HG02588 (cell line): ENCODE measurements around the gene GTF3C1.

Experiments used
- ATAC-seq: cut with Tn5 transposase; IDR thresholded peaks from one replicate; pipeline ENCODE4 v1.9.1; 2021; ENCODE audit warnings: mild to moderate bottlenecking, moderate library complexity; ENCODE audit not compliant: unreplicated experiment

The GTF3C1 gene

GRCh38 chr16:27564224-27564623 is 14.5 kb upstream of the GTF3C1 start:
- no peak for ATAC-seq

- ATAC-seq = no peak
Observed at GRCh38 chr16:27561216-27561615, 11.5 kb upstream of the GTF3C1 start.

GRCh38 chr16:27558932-27559331 is 9.2 kb upstream of the GTF3C1 start:
- no peak for ATAC-seq

- no peak for ATAC-seq
Observed at GRCh38 chr16:27558434-27558833, 8.7 kb upstream of the GTF3C1 start.

- ATAC-seq = no peak
Observed at GRCh38 chr16:27556471-27556870, 6.8 kb upstream of the GTF3C1 start.

- no peak for ATAC-seq
Observed at GRCh38 chr16:27551036-27551435, 1.3 kb upstream of the GTF3C1 start.

GRCh38 chr16:27550582-27550920 is 838 bp upstream of the GTF3C1 start:
- no peak for ATAC-seq

GRCh38 chr16:27549464-27549745 is 308 bp downstream of the GTF3C1 start:
- ATAC-seq = peak; percentile 21

- ATAC-seq = no peak
Observed at GRCh38 chr16:27547851-27548250, 1.9 kb downstream of the GTF3C1 start.

- ATAC-seq = no peak
Observed at GRCh38 chr16:27547134-27547533, 2.6 kb downstream of the GTF3C1 start.

- ATAC-seq = no peak
Observed at GRCh38 chr16:27544671-27545070, 5.0 kb downstream of the GTF3C1 start.

- no peak for ATAC-seq
Observed at GRCh38 chr16:27543801-27544200, 5.9 kb downstream of the GTF3C1 start.

- ATAC-seq = no peak
Observed at GRCh38 chr16:27539636-27540035, 10.1 kb downstream of the GTF3C1 start.

- ATAC-seq = no peak
Observed at GRCh38 chr16:27539120-27539519, 10.6 kb downstream of the GTF3C1 start.

GRCh38 chr16:27538528-27538927 is 11.2 kb downstream of the GTF3C1 start:
- no peak for ATAC-seq

GRCh38 chr16:27534256-27534655 is 15.5 kb downstream of the GTF3C1 start:
- ATAC-seq = no peak

- no peak for ATAC-seq
Observed at GRCh38 chr16:27531826-27532800, 17.6 kb downstream of the GTF3C1 start.

- no peak for ATAC-seq
Observed at GRCh38 chr16:27531186-27531585, 18.5 kb downstream of the GTF3C1 start.

- no peak for ATAC-seq
Observed at GRCh38 chr16:27529962-27530361, 19.8 kb downstream of the GTF3C1 start.

- ATAC-seq = no peak
Observed at GRCh38 chr16:27528294-27528693, 21.4 kb downstream of the GTF3C1 start.

GRCh38 chr16:27526180-27526579 is 23.5 kb downstream of the GTF3C1 start:
- no peak for ATAC-seq

- ATAC-seq = no peak
Observed at GRCh38 chr16:27522173-27522707, 27.5 kb downstream of the GTF3C1 start.
